Lower lobe of right lung (tissue), 2 donors: Measurements from ENCODE around the gene CCDC38. TPM values are rescaled to one million over a fixed set of nuclear protein-coding genes. Genes with fewer than 3 reads are reported as not detected.

Source experiments
- ATAC-seq, 2 donors: fragments of 200-7000 bp; cut with Tn5 transposase; one replicate each; pipeline ENCODE4 v1.9.1; 2020 to 2022; ENCODE audit warnings: mild to moderate bottlenecking in 2 of 2, moderate library complexity in 2 of 2
- DNase-seq: peaks from one replicate; pipeline ENCODE4 v3.0.0-alpha.2; 2020
- H3K27ac ChIP-seq: fragments of 200-600 bp; one replicate; pipeline ENCODE4 v1.8.0; 2022
- H3K27me3 ChIP-seq: fragments of 200-600 bp; one replicate; pipeline ENCODE4 v1.8.0; 2022; ENCODE audit warnings: low read depth
- H3K36me3 ChIP-seq: fragments of 200-600 bp; one replicate; pipeline ENCODE4 v1.8.0; 2022; ENCODE audit warnings: mild to moderate bottlenecking
- H3K4me1 ChIP-seq: fragments of 200-600 bp; one replicate; pipeline ENCODE4 v1.8.0; 2022
- H3K4me3 ChIP-seq: fragments of 200-600 bp; one replicate; pipeline ENCODE4 v1.8.0; 2022; ENCODE audit warnings: mild to moderate bottlenecking
- H3K9me3 ChIP-seq: fragments of 200-600 bp; one replicate; pipeline ENCODE4 v1.8.0; 2022
- CTCF ChIP-seq: fragments of 200-600 bp; IDR thresholded peaks from one replicate; pipeline ENCODE4 v1.8.0; 2022; ENCODE audit warnings: antibody characterized with exemption, mild to moderate bottlenecking
- intact Hi-C: fragments of 100-400 bp; cut with DNase I; formaldehyde crosslinking; loops from one replicate; pipeline ENCODE4 v1.11.0; 2022
- total RNA-seq: library from RNA; stranded (reverse); fragmentation: NEBNext Ultra II Directional; extraction: Animal tissue kit (Norgen Biotek cat#: 25700); gene quantifications from one replicate; pipeline ENCODE4 v1.2.1, GENCODE V29; 2021
- donor health status: DM: no; HTN: yes; CAD: no; lungs with severe emphysema.

Gene CCDC38
- total RNA-seq, 1 donor from 2014 or later, result 0.24 TPM

DNA sequence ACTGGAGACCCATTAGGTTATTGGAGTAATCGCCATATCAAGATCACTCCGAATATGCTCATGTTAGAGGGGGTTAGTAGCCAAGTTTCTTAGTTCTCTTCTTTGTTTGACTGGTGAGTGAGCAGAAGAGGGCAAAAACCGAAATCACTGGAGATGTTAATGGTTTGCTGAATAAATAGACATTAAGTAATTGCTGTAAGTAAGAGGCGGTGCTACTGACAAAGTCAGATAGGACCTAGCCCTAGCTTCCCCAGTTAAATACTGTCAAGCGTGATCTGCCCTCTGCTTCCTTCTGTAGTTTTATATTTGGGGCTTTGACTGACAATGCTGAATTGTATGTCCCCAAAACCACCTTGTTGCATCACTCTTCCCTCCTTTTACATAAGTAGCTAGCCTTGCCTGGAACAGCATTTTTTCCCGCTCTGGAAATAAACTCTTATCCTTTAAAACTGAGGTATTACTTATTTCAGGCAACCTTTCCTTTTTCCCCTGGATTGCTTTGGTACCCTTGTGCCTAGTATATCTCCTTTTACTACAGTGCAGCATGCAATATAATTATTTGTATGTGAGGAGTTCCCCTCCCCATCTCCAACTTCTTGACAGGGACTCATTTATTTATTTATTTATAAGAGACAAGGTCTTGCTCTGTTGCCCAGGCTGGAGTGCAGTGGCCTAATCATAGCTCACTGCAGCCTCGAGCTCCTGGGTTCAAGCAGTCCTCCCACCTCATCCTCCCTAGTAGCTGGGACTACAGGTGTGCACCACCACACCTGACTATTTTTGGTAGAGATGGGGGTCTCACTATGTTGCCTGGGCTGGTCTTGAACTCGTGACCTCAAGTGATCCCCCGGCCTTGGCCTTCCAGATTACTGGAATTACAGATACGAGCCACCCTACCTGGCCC lies 82.2 kb downstream of the CCDC38 start:
- no peak for TF ChIP-seq CTCF
- Histone ChIP-seq H3K4me1 (peaks cover 29% of the 10 kb centered on the region), H3K9me3 (no peaks in the 10 kb centered on the region), H3K27ac (no peak overlapping the region), H3K4me3 (peak overlapping the region; percentile 82), H3K36me3 (peaks cover 35% of the 10 kb centered on the region), H3K27me3 (no peaks in the 10 kb centered on the region)
- no peak for DNase-seq
- ATAC-seq, result no peak
- intact Hi-C loops, result no loop called here

- H3K4me1 ChIP-seq, result peaks cover 29% of the 10 kb centered on the region
- no peak for TF ChIP-seq CTCF
- DNase-seq (no peak), ATAC-seq (peak; percentile 16 to 32)
- H3K4me3 ChIP-seq, result peak overlapping the region; percentile 82
- H3K36me3 ChIP-seq, result peaks cover 29% of the 10 kb centered on the region
- no peaks in the 10 kb centered on the region for H3K9me3 ChIP-seq
- intact Hi-C loops, result no loop called here
- no peaks in the 10 kb centered on the region for H3K27me3 ChIP-seq
- H3K27ac ChIP-seq, result peak overlapping the region; percentile 82
Measured at GRCh38 chr12:95859344-95859816, 83.0 kb downstream of the CCDC38 start.

- intact Hi-C loops, result no loop called here
- Histone ChIP-seq H3K9me3 (no peaks in the 10 kb centered on the region), H3K4me1 (peaks cover 29% of the 10 kb centered on the region), H3K27me3 (no peaks in the 10 kb centered on the region), H3K27ac (peak within 1 kb of the TSS; percentile 82), H3K4me3 (peak within 1 kb of the TSS; percentile 82), H3K36me3 (peaks cover 26% of the 10 kb centered on the region)
- TF ChIP-seq CTCF, result peak; percentile 23
- DNase-seq (peak; percentile 95), ATAC-seq (peak; percentile 99)
Measured at GRCh38 chr12:95858451-95859343, 83.7 kb downstream of the CCDC38 start, which contains the start of gene SNRPF. TSS of gene SNRPF (plus strand) at chr12:95858952. CDS start at chr12:95859074, 122 bp downstream.

DNA sequence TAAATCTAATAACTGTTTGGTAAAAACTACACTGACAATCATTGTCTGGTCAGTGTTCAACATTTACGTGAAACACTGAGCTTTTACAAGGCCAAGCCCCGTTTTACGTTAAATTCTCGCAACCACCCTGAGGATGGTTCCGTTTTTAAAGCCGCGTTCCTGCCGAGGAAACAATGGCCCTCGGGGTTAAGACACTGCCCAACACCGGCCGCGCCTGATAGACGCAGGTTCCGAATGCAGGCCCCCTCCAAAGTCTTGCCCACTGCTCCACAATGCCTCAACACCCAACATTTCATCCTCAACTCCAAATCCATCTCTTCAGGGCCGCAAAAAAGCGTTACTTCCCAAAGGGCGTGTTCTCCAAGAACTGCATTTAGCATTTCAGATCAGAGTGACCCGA lies 84.6 kb downstream of the CCDC38 start:
- Histone ChIP-seq H3K36me3 (peaks cover 17% of the 10 kb centered on the region), H3K4me3 (peak overlapping the region; percentile 82), H3K4me1 (peaks cover 29% of the 10 kb centered on the region), H3K27me3 (no peaks in the 10 kb centered on the region), H3K27ac (no peak overlapping the region), H3K9me3 (no peaks in the 10 kb centered on the region)
- ATAC-seq, result no peak
- no peak for DNase-seq
- no peak for TF ChIP-seq CTCF
- intact Hi-C loops, result no loop called here

GRCh38 chr12:95857156-95857555 lies 85.3 kb downstream of the CCDC38 start:
- Histone ChIP-seq H3K4me3 (no peak overlapping the region), H3K4me1 (peaks cover 29% of the 10 kb centered on the region), H3K36me3 (peaks cover 11% of the 10 kb centered on the region), H3K27me3 (no peaks in the 10 kb centered on the region), H3K27ac (no peak overlapping the region), H3K9me3 (no peaks in the 10 kb centered on the region)
- ATAC-seq (no peak), DNase-seq (no peak)
- intact Hi-C loops, result no loop called here
- no peak for TF ChIP-seq CTCF
